ENCODE data around the gene CLP1.

CLP1 gene

DNA sequence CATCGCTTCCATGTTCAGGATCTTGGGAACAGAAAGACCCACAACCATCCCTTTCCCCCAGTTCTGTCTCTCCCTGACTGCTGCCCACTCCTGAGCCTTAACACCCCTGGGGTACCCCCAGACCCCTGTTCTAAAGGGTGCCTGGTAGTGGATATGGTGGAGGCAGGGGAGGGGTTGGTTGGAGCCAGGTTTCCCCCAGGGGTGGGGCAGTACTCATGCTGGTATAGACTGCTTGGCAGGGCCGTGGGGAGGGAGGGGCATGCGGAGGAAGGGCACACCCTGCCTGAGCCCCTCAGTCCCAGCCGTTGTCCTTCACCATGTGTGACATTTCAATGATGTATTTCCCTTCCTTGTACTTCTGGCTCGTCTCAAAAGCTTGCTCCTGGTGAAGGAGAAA, 11.9 kb upstream of the CLP1 start:
- Histone ChIP-seq H3K4me1 (ENCODE audit: control insufficient read depth in 1 of 2, insufficient read depth in 2 of 2, low read length in 2 of 2) (peaks cover 41% of the 10 kb centered on the region in 2 experiments), H2BK5ac (ENCODE audit: low read depth, low read length, poor library complexity) (no peak overlapping the region), H4K8ac (ENCODE audit: low read depth, low read length) (no peak overlapping the region), H3K79me2 (ENCODE audit: control insufficient read depth, insufficient read depth, low read length, poor library complexity) (peaks cover 4% of the 10 kb centered on the region), H3K14ac (ENCODE audit: low read length) (no peak overlapping the region), H2BK12ac (ENCODE audit: low read length) (no peak overlapping the region), H3K4ac (ENCODE audit: low read depth, low read length) (no peak overlapping the region), H3K36me3 (ENCODE audit: control insufficient read depth in 1 of 2, insufficient read depth in 2 of 2, low read length in 2 of 2) (peaks cover 8% of the 10 kb centered on the region in 2 experiments), H3K9me3 (ENCODE audit: insufficient read depth, low read depth, low read length) (no peaks in the 10 kb centered on the region), H3K18ac (ENCODE audit: low read length) (no peak overlapping the region), H2BK120ac (ENCODE audit: insufficient read depth, low read length, poor library complexity) (no peak overlapping the region), H3K27me3 (ENCODE audit: insufficient read depth, low read length) (no peaks in the 10 kb centered on the region), H4K12ac (ENCODE audit: low read depth, low read length) (no peak overlapping the region), H3K4me2 (ENCODE audit: low read length) (no peak overlapping the region), H4K91ac (ENCODE audit: low read depth, low read length) (no peak overlapping the region), H3K79me1 (ENCODE audit: low read length) (peaks cover 2% of the 10 kb centered on the region), H2AFZ (ENCODE audit: insufficient read depth, low read length, poor library complexity) (no peak overlapping the region), H3K23ac (ENCODE audit: low read length) (no peak overlapping the region), H2AK5ac (ENCODE audit: low read length) (no peak overlapping the region), H3K4me3 (ENCODE audit: low read depth, low read length) (no peak overlapping the region), H3K9ac (ENCODE audit: low read length) (no peak overlapping the region), H3K27ac (ENCODE audit: low read depth, low read length) (no peak overlapping the region)
- no peak for DNase-seq
- WGBS (ENCODE audit: extremely low coverage, insufficient coverage, insufficient read length) = no CpG with 5 or more reads among the region's 5 CpGs

DNA sequence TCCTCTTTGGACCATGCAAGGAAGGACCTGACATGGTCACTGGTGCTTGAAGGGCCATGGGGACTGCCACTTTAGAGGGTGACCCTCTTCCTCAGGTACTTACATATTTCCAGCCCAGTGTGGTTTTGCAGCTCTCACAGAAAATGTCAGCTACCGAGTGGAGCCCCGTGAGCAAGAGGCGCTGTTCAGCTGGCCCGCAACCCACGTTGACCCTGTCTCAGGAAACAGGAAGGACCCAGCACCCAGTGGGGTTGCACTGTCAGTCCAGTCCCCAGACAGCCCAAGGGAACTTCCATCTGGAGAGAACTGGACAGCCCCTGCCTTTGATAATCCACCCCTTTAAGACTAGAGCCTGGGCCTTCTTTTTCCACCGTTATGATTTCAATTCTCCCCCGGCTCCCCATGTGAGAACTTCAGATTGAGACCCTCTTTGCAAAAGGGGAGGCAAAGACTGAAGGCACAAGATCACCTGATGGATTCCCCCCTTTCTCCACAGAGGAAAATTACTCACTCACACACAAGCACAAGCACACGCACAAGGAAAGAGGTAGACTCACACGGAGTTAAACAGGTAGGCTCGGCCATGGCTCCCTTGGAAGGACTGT, 11.3 kb upstream of the CLP1 start:
- H2BK12ac ChIP-seq (ENCODE audit: low read length) = no peak overlapping the region
- no peak overlapping the region for H2BK120ac ChIP-seq (ENCODE audit: insufficient read depth, low read length, poor library complexity)
- no peak overlapping the region for H4K12ac ChIP-seq (ENCODE audit: low read depth, low read length)
- H3K36me3 ChIP-seq (ENCODE audit: control insufficient read depth in 1 of 2, insufficient read depth in 2 of 2, low read length in 2 of 2) = peaks cover 3 to 4% of the 10 kb centered on the region in 2 experiments
- no peaks in the 10 kb centered on the region for H3K9me3 ChIP-seq (ENCODE audit: insufficient read depth, low read depth, low read length)
- no peak overlapping the region for H3K4ac ChIP-seq (ENCODE audit: low read depth, low read length)
- H3K23ac ChIP-seq (ENCODE audit: low read length) = no peak overlapping the region
- no peak overlapping the region for H3K14ac ChIP-seq (ENCODE audit: low read length)
- no peaks in the 10 kb centered on the region for H3K79me2 ChIP-seq (ENCODE audit: control insufficient read depth, insufficient read depth, low read length, poor library complexity)
- no peak overlapping the region for H4K8ac ChIP-seq (ENCODE audit: low read depth, low read length)
- H3K4me1 ChIP-seq (ENCODE audit: control insufficient read depth in 1 of 2, insufficient read depth in 2 of 2, low read length in 2 of 2) = peaks cover 35 to 36% of the 10 kb centered on the region in 2 experiments
- no peak overlapping the region for H3K27ac ChIP-seq (ENCODE audit: low read depth, low read length)
- H3K18ac ChIP-seq (ENCODE audit: low read length) = no peak overlapping the region
- H3K4me2 ChIP-seq (ENCODE audit: low read length) = no peak overlapping the region
- no peak overlapping the region for H2AK5ac ChIP-seq (ENCODE audit: low read length)
- H3K4me3 ChIP-seq (ENCODE audit: low read depth, low read length) = no peak overlapping the region
- no peak for DNase-seq
- H4K91ac ChIP-seq (ENCODE audit: low read depth, low read length) = no peak overlapping the region
- H2BK5ac ChIP-seq (ENCODE audit: low read depth, low read length, poor library complexity) = no peak overlapping the region
- WGBS (ENCODE audit: extremely low coverage, insufficient coverage, insufficient read length) = no CpG with 5 or more reads among the region's 10 CpGs
- no peak overlapping the region for H2AFZ ChIP-seq (ENCODE audit: insufficient read depth, low read length, poor library complexity)
- no peak overlapping the region for H3K9ac ChIP-seq (ENCODE audit: low read length)
- peaks cover 2% of the 10 kb centered on the region for H3K79me1 ChIP-seq (ENCODE audit: low read length)
- H3K27me3 ChIP-seq (ENCODE audit: insufficient read depth, low read length) = no peaks in the 10 kb centered on the region

DNA sequence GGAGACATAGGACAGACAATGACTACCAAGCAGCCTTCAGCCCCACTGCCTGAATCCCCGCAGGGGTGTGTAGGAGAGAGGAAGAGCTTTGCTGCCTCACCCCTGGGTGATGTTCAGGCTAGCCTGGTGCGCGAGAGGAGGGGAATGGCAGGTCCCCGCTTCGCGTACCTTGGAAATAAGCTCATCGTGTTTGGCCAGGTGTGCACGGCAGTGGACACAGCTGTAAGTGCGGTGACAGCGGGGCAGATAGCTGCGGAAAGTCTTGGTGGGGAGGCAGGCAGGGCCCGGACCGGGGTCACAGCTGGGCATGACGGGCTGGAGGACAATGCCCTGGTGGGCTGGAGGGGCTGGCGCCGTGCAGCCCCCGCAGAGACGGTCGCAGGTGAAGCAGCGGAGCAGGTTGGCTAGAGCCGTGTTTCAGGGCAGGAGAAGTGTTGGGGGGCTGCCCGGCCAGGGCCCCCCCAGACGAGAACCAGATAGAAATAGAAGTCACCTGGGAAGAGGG, 10.7 kb upstream of the CLP1 start:
- H2BK120ac ChIP-seq (ENCODE audit: insufficient read depth, low read length, poor library complexity) = no peak overlapping the region
- no peak overlapping the region for H3K4me3 ChIP-seq (ENCODE audit: low read depth, low read length)
- no peak overlapping the region for H2AFZ ChIP-seq (ENCODE audit: insufficient read depth, low read length, poor library complexity)
- no peak overlapping the region for H4K8ac ChIP-seq (ENCODE audit: low read depth, low read length)
- no peak overlapping the region for H3K14ac ChIP-seq (ENCODE audit: low read length)
- no peaks in the 10 kb centered on the region for H3K27me3 ChIP-seq (ENCODE audit: insufficient read depth, low read length)
- no peak overlapping the region for H3K18ac ChIP-seq (ENCODE audit: low read length)
- H3K79me1 ChIP-seq (ENCODE audit: low read length) = peaks cover 2% of the 10 kb centered on the region
- H3K23ac ChIP-seq (ENCODE audit: low read length) = no peak overlapping the region
- peaks cover 35 to 36% of the 10 kb centered on the region in 2 experiments for H3K4me1 ChIP-seq (ENCODE audit: control insufficient read depth in 1 of 2, insufficient read depth in 2 of 2, low read length in 2 of 2)
- H2BK5ac ChIP-seq (ENCODE audit: low read depth, low read length, poor library complexity) = no peak overlapping the region
- no peak overlapping the region for H4K91ac ChIP-seq (ENCODE audit: low read depth, low read length)
- H4K12ac ChIP-seq (ENCODE audit: low read depth, low read length) = no peak overlapping the region
- peak overlapping the region; percentile 1 for H3K9ac ChIP-seq (ENCODE audit: low read length)
- H3K79me2 ChIP-seq (ENCODE audit: control insufficient read depth, insufficient read depth, low read length, poor library complexity) = no peaks in the 10 kb centered on the region
- WGBS (ENCODE audit: extremely low coverage, insufficient coverage, insufficient read length) = no CpG with 5 or more reads among the region's 23 CpGs
- no peak for DNase-seq
- peaks cover 1 to 2% of the 10 kb centered on the region in 2 experiments for H3K36me3 ChIP-seq (ENCODE audit: control insufficient read depth in 1 of 2, insufficient read depth in 2 of 2, low read length in 2 of 2)
- no peak overlapping the region for H2AK5ac ChIP-seq (ENCODE audit: low read length)
- no peak overlapping the region for H3K27ac ChIP-seq (ENCODE audit: low read depth, low read length)
- H3K4me2 ChIP-seq (ENCODE audit: low read length) = peak overlapping the region; percentile 5
- H3K9me3 ChIP-seq (ENCODE audit: insufficient read depth, low read depth, low read length) = no peaks in the 10 kb centered on the region
- no peak overlapping the region for H3K4ac ChIP-seq (ENCODE audit: low read depth, low read length)
- H2BK12ac ChIP-seq (ENCODE audit: low read length) = no peak overlapping the region

DNA sequence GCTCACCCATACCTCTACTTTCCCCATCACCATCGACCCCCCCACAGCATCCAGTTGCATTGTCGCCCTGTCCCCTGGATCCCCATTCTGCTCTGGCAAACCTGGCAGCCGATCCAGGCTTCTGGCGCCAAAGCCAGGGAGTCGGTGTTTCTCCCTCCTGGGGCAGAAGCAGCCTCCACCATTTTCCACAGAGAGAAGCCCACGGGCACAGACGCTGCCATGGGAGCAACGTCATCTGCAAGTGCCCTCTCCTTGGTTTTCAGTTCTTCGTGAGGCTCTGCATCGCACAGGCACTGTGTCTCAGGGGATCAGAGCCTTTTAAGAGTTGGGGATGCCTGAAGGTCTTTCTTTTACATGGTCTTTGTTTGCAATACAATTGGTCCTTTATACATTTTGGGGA, 10.2 kb upstream of the CLP1 start:
- Histone ChIP-seq H2AFZ (ENCODE audit: insufficient read depth, low read length, poor library complexity) (no peak overlapping the region), H3K79me1 (ENCODE audit: low read length) (peaks cover 2% of the 10 kb centered on the region), H2BK12ac (ENCODE audit: low read length) (no peak overlapping the region), H2BK120ac (ENCODE audit: insufficient read depth, low read length, poor library complexity) (no peak overlapping the region), H4K12ac (ENCODE audit: low read depth, low read length) (no peak overlapping the region), H3K14ac (ENCODE audit: low read length) (no peak overlapping the region), H2BK5ac (ENCODE audit: low read depth, low read length, poor library complexity) (no peak overlapping the region), H3K4me1 (ENCODE audit: control insufficient read depth in 1 of 2, insufficient read depth in 2 of 2, low read length in 2 of 2) (peaks cover 35 to 36% of the 10 kb centered on the region in 2 experiments), H3K9me3 (ENCODE audit: insufficient read depth, low read depth, low read length) (no peaks in the 10 kb centered on the region), H4K91ac (ENCODE audit: low read depth, low read length) (no peak overlapping the region), H4K8ac (ENCODE audit: low read depth, low read length) (no peak overlapping the region), H2AK5ac (ENCODE audit: low read length) (no peak overlapping the region), H3K18ac (ENCODE audit: low read length) (no peak overlapping the region), H3K9ac (ENCODE audit: low read length) (no peak overlapping the region), H3K4me3 (ENCODE audit: low read depth, low read length) (no peak overlapping the region), H3K27ac (ENCODE audit: low read depth, low read length) (no peak overlapping the region), H3K79me2 (ENCODE audit: control insufficient read depth, insufficient read depth, low read length, poor library complexity) (no peaks in the 10 kb centered on the region), H3K23ac (ENCODE audit: low read length) (no peak overlapping the region), H3K4me2 (ENCODE audit: low read length) (peak overlapping the region; percentile 5), H3K4ac (ENCODE audit: low read depth, low read length) (no peak overlapping the region), H3K27me3 (ENCODE audit: insufficient read depth, low read length) (no peaks in the 10 kb centered on the region), H3K36me3 (ENCODE audit: control insufficient read depth in 1 of 2, insufficient read depth in 2 of 2, low read length in 2 of 2) (no peaks in the 10 kb centered on the region)
- no peak for DNase-seq
- WGBS (ENCODE audit: extremely low coverage, insufficient coverage, insufficient read length) = no CpG with 5 or more reads among the region's 10 CpGs
